HCT116 (cell line): Measurements from ENCODE around the gene MAP7D1. TPM values are rescaled to one million over a fixed set of nuclear protein-coding genes. Genes with fewer than 3 reads are reported as not detected.

Source experiments
- ATAC-seq: fragments of 200-7000 bp; cut with Tn5 transposase; 2 replicates; pipeline ENCODE4 v1.9.1; 2020; ENCODE audit warnings: mild to moderate bottlenecking, moderate library complexity
- BruUV-seq: library from RNA; stranded (reverse); fragments of 400-500 nt; replicated peaks from 2 replicates; lab custom pipeline; 2021; lab: Mats Ljungman, UMichigan
- CTCF ChIA-PET: fragments of 300-600 bp; sonication (Branson Sonifier 250); formaldehyde crosslinking; loops from one replicate; lab custom pipeline; 2021; ENCODE audit warnings: antibody characterized with exemption; lab: Charles Lee
- POLR2A ChIA-PET: fragments of 300-600, 350-600 bp; sonication (Branson Sonifier 250); formaldehyde crosslinking; loops from one replicate; lab custom pipeline; 2021; ENCODE audit warnings: antibody characterized with exemption; lab: Charles Lee
- RAD21 ChIA-PET, 2 experiments: fragments of 300-600 bp; sonication (Branson Sonifier 250); formaldehyde crosslinking; loops; one replicate each; lab custom pipeline; 2023; ENCODE audit warnings: low total read pairs in 2 of 2; ENCODE audit not compliant: uncharacterized antibody in 2 of 2, unreplicated experiment in 2 of 2, low non-redundant PET in 1 of 2; lab: Charles Lee
- DNase-seq: peaks from one replicate; pipeline ENCODE4 v3.0.0-alpha.2; 2010; ENCODE audit warnings: low read depth, low spot score
- H2AFZ ChIP-seq: fragments of 200-600 bp; shearing (Covaris generic), sonication (generic); 2 replicates; pipeline ENCODE4 v1.6.1; 2017; ENCODE audit warnings: low read depth, mixed run types, mixed read lengths, antibody characterized with exemption, low read length; ENCODE audit not compliant: poor library complexity, severe bottlenecking
- H3K27ac ChIP-seq: 2 replicates; pipeline ENCODE4 v1.5.1; 2012; ENCODE audit warnings: low read depth, low read length
- H3K27me3 ChIP-seq: fragments of 200-600 bp; sonication (generic); 2 replicates; pipeline ENCODE4 v1.6.1; 2016; ENCODE audit warnings: mixed run types, low read length, mixed read lengths; ENCODE audit not compliant: insufficient read depth
- H3K36me3 ChIP-seq, 2 experiments: fragments of 200-500 bp in 1 of 2; fragments of 200-600 bp in 1 of 2; sonication (Bioruptor generic) in 1 of 2; sonication (generic) in 1 of 2; 2 replicates each; pipeline versions ENCODE4 v1.5.1 to v1.6.1; 2014 to 2016; ENCODE audit warnings: low read length in 2 of 2, inconsistent platforms in 1 of 2, mixed read lengths in 1 of 2, mixed run types in 1 of 2; ENCODE audit not compliant: insufficient read depth in 2 of 2, control insufficient read depth in 1 of 2
- H3K4me1 ChIP-seq, 2 experiments: fragments of 200-600 bp in 1 of 2; sonication (generic) in 1 of 2; 2 replicates each; pipeline versions ENCODE4 v1.5.1 to v1.6.1; 2012 to 2017; ENCODE audit warnings: low read length in 2 of 2, inconsistent platforms in 1 of 2, mild to moderate bottlenecking in 1 of 2, mixed read lengths in 1 of 2, mixed run types in 1 of 2, moderate library complexity in 1 of 2; ENCODE audit not compliant: insufficient read depth in 2 of 2, control insufficient read depth in 1 of 2
- H3K4me2 ChIP-seq: fragments of 200-600 bp; sonication (generic); 2 replicates; pipeline ENCODE4 v1.6.1; 2017; ENCODE audit warnings: mixed run types, low read length, mixed read lengths
- H3K4me3 ChIP-seq, 2 experiments: fragments of 200-600 bp in 1 of 2; sonication (generic) in 1 of 2; replicated peaks in 1 of 2; 2 replicates each; pipeline ENCODE4 v1.5.1; 2011 to 2016; ENCODE audit warnings: low read length in 2 of 2, control low read depth in 1 of 2, low read depth in 1 of 2, mild to moderate bottlenecking in 1 of 2, mixed read lengths in 1 of 2, mixed run types in 1 of 2
- H3K79me2 ChIP-seq: fragments of 200-600 bp; sonication (generic); 2 replicates; pipeline ENCODE4 v1.6.1; 2017; ENCODE audit warnings: mild to moderate bottlenecking, mixed run types, low read length, moderate library complexity, mixed read lengths; ENCODE audit not compliant: insufficient read depth
- H3K9ac ChIP-seq: fragments of 200-600 bp; sonication (generic); 2 replicates; pipeline ENCODE4 v1.6.1; 2016; ENCODE audit warnings: low read length, mixed read lengths
- H3K9me2 ChIP-seq: fragments of 200-600 bp; sonication (generic), shearing (Covaris generic); 2 replicates; pipeline ENCODE4 v1.6.1; 2017; ENCODE audit warnings: mixed run types, mild to moderate bottlenecking, moderate library complexity; ENCODE audit not compliant: insufficient read depth
- H3K9me3 ChIP-seq, 2 experiments: fragments of 200-500 bp in 1 of 2; fragments of 200-600 bp in 1 of 2; sonication (Bioruptor generic) in 1 of 2; sonication (generic) in 1 of 2; 2 replicates each; pipeline ENCODE4 v1.6.1; 2014 to 2017; ENCODE audit warnings: low read length in 2 of 2, mixed read lengths in 2 of 2, inconsistent platforms in 1 of 2, low read depth in 1 of 2, mild to moderate bottlenecking in 1 of 2, mixed run types in 1 of 2, moderate library complexity in 1 of 2; ENCODE audit not compliant: control insufficient read depth in 1 of 2, insufficient read depth in 1 of 2
- H4K20me1 ChIP-seq: fragments of 200-600 bp; sonication (generic), shearing (Covaris generic); 2 replicates; pipeline ENCODE4 v1.6.1; 2017; ENCODE audit warnings: mixed run types, mild to moderate bottlenecking, moderate library complexity; ENCODE audit not compliant: insufficient read depth
- POLR2AphosphoS5 ChIP-seq: IDR thresholded peaks from 2 replicates; pipeline ENCODE4 v1.6.1; 2011; ENCODE audit warnings: mild to moderate bottlenecking, low read depth, low read length, moderate library complexity
- intact Hi-C: fragments of 100-400 bp; cut with micrococcal nuclease; formaldehyde crosslinking; loops from 2 replicates; pipeline ENCODE4 v1.10.0; 2022
- total RNA-seq: library from RNA; stranded (reverse); gene quantifications from one replicate; pipeline ENCODE4 v1.2.1, GENCODE V29; 2021; ENCODE audit not compliant: unreplicated experiment
- TF ChIP-seq, protein P1 (sequence below): IDR thresholded peaks from 2 replicates; pipeline ENCODE4 v1.6.1; 2012; ENCODE audit warnings: low read depth
- TF ChIP-seq, protein P2 (sequence below): IDR thresholded peaks from 2 replicates; pipeline ENCODE4 v1.6.1; 2012

MAP7D1 gene
- total RNA-seq, 1 experiment from 2014 or later: 71.8 TPM

DNA sequence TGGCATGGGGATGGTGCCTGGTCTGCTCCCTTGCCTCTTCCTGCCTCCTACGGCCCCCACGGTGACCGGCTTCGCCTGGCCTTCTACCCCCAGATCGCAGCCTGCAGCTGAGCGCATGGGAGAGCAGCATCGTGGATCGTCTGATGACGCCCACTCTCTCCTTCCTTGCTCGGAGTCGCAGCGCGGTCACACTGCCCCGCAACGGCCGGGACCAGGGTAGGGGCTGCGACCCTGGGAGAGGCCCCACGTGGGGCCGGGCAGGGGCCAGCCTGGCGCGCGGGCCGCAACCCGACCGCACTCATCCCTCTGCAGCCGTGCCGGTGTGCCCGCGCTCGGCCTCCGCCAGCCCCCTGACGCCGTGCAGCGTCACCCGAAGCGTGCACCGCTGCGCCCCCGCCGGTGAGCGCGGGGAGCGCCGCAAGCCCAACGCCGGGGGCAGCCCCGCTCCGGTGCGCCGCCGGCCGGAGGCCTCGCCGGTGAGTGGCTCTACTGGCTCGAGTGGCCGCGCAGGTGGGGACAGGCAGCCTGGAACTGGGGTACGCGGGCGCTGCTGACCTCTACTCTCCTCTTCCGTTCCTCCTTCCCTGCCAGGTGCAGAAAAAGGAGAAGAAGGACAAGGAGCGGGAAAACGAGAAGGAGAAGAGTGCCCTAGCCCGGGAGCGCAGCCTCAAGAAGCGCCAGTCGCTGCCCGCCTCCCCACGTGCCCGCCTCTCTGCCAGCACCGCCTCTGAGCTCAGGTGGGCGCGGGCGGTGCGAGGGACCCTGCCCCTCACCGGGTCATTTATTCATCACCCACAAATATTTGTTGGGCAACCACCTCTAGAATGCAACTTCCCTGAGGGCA, 20.4 kb downstream of the MAP7D1 start:
- Histone ChIP-seq H3K79me2 (no peaks in the 10 kb centered on the region), H3K4me2 (no peak overlapping the region), H4K20me1 (no peaks in the 10 kb centered on the region), H3K9ac (no peak overlapping the region), H3K27me3 (no peaks in the 10 kb centered on the region), H2AFZ (no peak overlapping the region), H3K9me3 (no peaks in the 10 kb centered on the region), H3K36me3 (peaks cover 46 to 67% of the 10 kb centered on the region in 2 experiments), H3K27ac (no peak overlapping the region), H3K4me3 (no peak overlapping the region), H3K9me2 (no peaks in the 10 kb centered on the region), H3K4me1 (peaks cover 2 to 26% of the 10 kb centered on the region in 2 experiments; a peak in 3 of 4 replicates)
- TF ChIP-seq, protein P1, sequence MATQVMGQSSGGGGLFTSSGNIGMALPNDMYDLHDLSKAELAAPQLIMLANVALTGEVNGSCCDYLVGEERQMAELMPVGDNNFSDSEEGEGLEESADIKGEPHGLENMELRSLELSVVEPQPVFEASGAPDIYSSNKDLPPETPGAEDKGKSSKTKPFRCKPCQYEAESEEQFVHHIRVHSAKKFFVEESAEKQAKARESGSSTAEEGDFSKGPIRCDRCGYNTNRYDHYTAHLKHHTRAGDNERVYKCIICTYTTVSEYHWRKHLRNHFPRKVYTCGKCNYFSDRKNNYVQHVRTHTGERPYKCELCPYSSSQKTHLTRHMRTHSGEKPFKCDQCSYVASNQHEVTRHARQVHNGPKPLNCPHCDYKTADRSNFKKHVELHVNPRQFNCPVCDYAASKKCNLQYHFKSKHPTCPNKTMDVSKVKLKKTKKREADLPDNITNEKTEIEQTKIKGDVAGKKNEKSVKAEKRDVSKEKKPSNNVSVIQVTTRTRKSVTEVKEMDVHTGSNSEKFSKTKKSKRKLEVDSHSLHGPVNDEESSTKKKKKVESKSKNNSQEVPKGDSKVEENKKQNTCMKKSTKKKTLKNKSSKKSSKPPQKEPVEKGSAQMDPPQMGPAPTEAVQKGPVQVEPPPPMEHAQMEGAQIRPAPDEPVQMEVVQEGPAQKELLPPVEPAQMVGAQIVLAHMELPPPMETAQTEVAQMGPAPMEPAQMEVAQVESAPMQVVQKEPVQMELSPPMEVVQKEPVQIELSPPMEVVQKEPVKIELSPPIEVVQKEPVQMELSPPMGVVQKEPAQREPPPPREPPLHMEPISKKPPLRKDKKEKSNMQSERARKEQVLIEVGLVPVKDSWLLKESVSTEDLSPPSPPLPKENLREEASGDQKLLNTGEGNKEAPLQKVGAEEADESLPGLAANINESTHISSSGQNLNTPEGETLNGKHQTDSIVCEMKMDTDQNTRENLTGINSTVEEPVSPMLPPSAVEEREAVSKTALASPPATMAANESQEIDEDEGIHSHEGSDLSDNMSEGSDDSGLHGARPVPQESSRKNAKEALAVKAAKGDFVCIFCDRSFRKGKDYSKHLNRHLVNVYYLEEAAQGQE: no peak
- TF ChIP-seq, protein P2, sequence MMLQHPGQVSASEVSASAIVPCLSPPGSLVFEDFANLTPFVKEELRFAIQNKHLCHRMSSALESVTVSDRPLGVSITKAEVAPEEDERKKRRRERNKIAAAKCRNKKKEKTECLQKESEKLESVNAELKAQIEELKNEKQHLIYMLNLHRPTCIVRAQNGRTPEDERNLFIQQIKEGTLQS: no peak
- TF ChIP-seq POLR2AphosphoS5: no peak
- intact Hi-C loops: no loop called here
- ChIA-PET POLR2A (no interaction called here), CTCF (no interaction called here), RAD21 (no interaction called here)
- ATAC-seq: no peak
- DNase-seq: no peak
- no TSS peak for BruUV-seq
